Measurements from ENCODE around the gene VGLL4. TPM values are rescaled to one million over a fixed set of nuclear protein-coding genes. Genes with fewer than 3 reads are reported as not detected.

VGLL4 gene
- total RNA-seq, 1 donor from 2014 or later = 82.6 TPM

GRCh38 chr3:11568503-11569155 lies 75.1 kb downstream of the VGLL4 start:
- TF ChIP-seq CTCF (IDR thresholded peaks at IDR 0.05) = no peak
- no peak for TF ChIP-seq EZH2phosphoT487 (IDR thresholded peaks at IDR 0.05)
- no peak for TF ChIP-seq EZH2 (IDR thresholded peaks at IDR 0.05)

DNA sequence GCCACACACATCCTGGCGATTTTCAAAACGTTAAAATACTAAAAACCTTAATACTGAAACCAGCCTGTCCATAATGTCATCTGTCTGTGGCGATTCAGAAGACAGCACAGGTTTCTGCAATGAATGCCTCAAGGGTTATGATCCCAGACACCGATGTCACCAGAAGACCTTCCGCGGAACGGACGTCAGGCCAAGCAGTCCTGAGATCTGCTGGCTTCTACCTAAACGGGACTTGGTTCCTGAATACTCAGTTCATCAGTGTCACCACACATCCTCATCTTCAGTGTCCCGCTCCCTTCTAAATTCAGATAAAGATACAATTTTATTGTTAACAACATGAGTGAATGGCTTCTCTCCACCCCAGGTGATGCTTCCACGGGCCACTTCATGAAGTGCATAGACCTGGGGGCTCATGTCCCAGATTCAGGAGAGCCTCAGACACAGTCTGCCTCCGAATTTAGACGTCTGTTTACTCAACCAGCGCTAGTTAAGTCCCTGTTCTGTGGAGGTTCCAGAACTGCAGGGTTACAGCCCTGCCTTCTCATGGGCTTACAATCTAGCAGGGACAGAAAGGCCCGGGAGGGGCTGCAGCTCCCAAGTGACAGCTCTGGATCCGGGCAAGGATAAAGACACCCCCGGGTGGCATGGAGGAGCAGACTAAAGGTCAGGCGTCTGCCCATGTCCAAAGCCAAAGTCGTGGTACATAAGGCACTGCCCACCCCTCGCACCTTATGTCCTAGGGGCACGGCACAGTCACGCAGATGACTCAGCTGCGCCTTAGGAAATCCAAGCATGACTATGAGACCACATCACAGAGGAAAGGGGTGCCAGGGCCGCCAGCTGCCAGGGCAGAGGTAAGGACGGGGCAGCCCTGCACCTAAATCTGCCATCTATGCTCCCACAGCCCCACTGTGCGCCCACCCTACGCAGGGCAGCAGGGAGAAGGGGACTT lies 75.9 kb downstream of the VGLL4 start:
- Mint-ChIP-seq H3K27ac (peak overlapping the region; percentile 66), H3K4me1 (peaks cover 25% of the 10 kb centered on the region), H3K4me3 (no peak overlapping the region), H3K27me3 (ENCODE audit: insufficient read depth, low read depth) (peaks cover 9% of the 10 kb centered on the region), H3K36me3 (peaks cover 45% of the 10 kb centered on the region), H3K9me3 (no peaks in the 10 kb centered on the region)
- peaks cover 76% of the 10 kb centered on the region for H3K79me2 ChIP-seq (ENCODE audit: low read depth)
- no peak overlapping the region for H3K27ac ChIP-seq
- no peak overlapping the region for H3K9ac ChIP-seq
- no peaks in the 10 kb centered on the region for H3K9me3 ChIP-seq (ENCODE audit: low read depth)
- DNase-seq (ENCODE audit: low spot score) = no peak
- no peaks in the 10 kb centered on the region for H3K27me3 ChIP-seq
- peaks cover 91% of the 10 kb centered on the region for H4K20me1 ChIP-seq (ENCODE audit: low read depth)
- H3K36me3 ChIP-seq = no peaks in the 10 kb centered on the region
- H3K4me2 ChIP-seq = no peak overlapping the region
- no peak overlapping the region for H3K4me3 ChIP-seq
- no peak overlapping the region for H2AFZ ChIP-seq (replicated peaks)
- H3K4me1 ChIP-seq = no peaks in the 10 kb centered on the region
- no peaks in the 10 kb centered on the region for H3F3A ChIP-seq (ENCODE audit: low read depth)
- TF ChIP-seq EZH2phosphoT487 (IDR thresholded peaks at IDR 0.05) = no peak

More at GRCh38 chr3:11568503-11569155, 75.1 kb downstream of the VGLL4 start:
- Histone ChIP-seq H3K79me2 (ENCODE audit: low read depth) (peaks cover 78% of the 10 kb centered on the region), H3K9me3 (ENCODE audit: low read depth) (no peaks in the 10 kb centered on the region), H2AFZ (replicated peaks) (no peak overlapping the region), H3K4me1 (no peaks in the 10 kb centered on the region), H3K27me3 (no peaks in the 10 kb centered on the region), H4K20me1 (ENCODE audit: low read depth) (peaks cover 89% of the 10 kb centered on the region), H3K4me2 (no peak overlapping the region), H3K4me3 (no peak overlapping the region), H3K36me3 (no peaks in the 10 kb centered on the region), H3K27ac (no peak overlapping the region), H3K9ac (no peak overlapping the region), H3F3A (ENCODE audit: low read depth) (no peaks in the 10 kb centered on the region)
- Mint-ChIP-seq H3K27ac (no peak overlapping the region), H3K4me3 (no peak overlapping the region), H3K36me3 (peaks cover 45% of the 10 kb centered on the region), H3K27me3 (ENCODE audit: insufficient read depth, low read depth) (peaks cover 9% of the 10 kb centered on the region), H3K9me3 (no peaks in the 10 kb centered on the region), H3K4me1 (peaks cover 26% of the 10 kb centered on the region)
- DNase-seq (ENCODE audit: low spot score) = no peak

DNA sequence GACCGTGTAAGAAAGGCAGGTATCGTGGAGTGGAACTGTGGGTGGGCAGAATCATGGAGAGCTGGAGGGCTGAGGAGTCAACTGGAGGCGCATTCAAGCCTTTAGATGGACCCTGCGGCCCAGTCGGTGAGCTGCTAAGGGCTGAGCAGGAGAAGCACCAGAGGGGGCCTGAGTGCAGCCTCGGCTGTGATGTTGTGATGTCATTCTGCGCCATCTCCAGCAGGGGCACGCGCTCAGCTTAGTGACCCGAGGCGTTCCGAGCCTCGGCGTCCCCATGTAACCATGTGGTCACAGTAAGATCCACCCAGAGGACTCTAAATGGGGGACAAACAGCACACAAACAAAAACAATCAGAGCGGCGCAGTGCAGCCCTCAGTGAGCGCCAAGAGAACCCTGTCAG lies 76.8 kb downstream of the VGLL4 start:
- no peak for TF ChIP-seq EZH2 (IDR thresholded peaks at IDR 0.05)
- TF ChIP-seq CTCF (IDR thresholded peaks at IDR 0.05) = peak; percentile 50
- H3K4me1 ChIP-seq = no peaks in the 10 kb centered on the region
- Mint-ChIP-seq H3K27ac (peak overlapping the region; percentile 7), H3K4me3 (no peak overlapping the region), H3K36me3 (peaks cover 43% of the 10 kb centered on the region), H3K9me3 (no peaks in the 10 kb centered on the region), H3K4me1 (peaks cover 28% of the 10 kb centered on the region), H3K27me3 (ENCODE audit: insufficient read depth, low read depth) (peaks cover 9% of the 10 kb centered on the region)
- no peak overlapping the region for H3K4me2 ChIP-seq
- DNase-seq (ENCODE audit: low spot score) = peak; percentile 70
- no peaks in the 10 kb centered on the region for H3F3A ChIP-seq (ENCODE audit: low read depth)
- H3K27ac ChIP-seq = no peak overlapping the region
- H4K20me1 ChIP-seq (ENCODE audit: low read depth) = peaks cover 92% of the 10 kb centered on the region
- H3K79me2 ChIP-seq (ENCODE audit: low read depth) = peaks cover 74% of the 10 kb centered on the region
- H2AFZ ChIP-seq (replicated peaks) = no peak overlapping the region
- no peaks in the 10 kb centered on the region for H3K27me3 ChIP-seq
- no peaks in the 10 kb centered on the region for H3K9me3 ChIP-seq (ENCODE audit: low read depth)
- no peak overlapping the region for H3K9ac ChIP-seq
- no peak overlapping the region for H3K4me3 ChIP-seq
- no peaks in the 10 kb centered on the region for H3K36me3 ChIP-seq

Data from neural progenitor cell (in vitro differentiated cells).